Thyroid gland (tissue), 4 donors: ENCODE results near the gene ZMIZ1. TPM values are rescaled to one million over a fixed set of nuclear protein-coding genes. Genes with fewer than 3 reads are reported as not detected.
A peak's percentile ranks its signal among the peaks of the same experiment; 100 is the strongest.

Experiments used
- DNase-seq, 2 donors: peaks; one replicate each; pipeline ENCODE4 v3.0.0-alpha.2; 2019
- H3K27ac ChIP-seq, 3 donors: fragments of 200-600 bp; sonication (generic); 1 replicate in 2 of 3; 2 replicates in 1 of 3; pipeline ENCODE4 v1.5.1; 2016 to 2019; ENCODE audit warnings: mild to moderate bottlenecking in 1 of 3, moderate library complexity in 1 of 3
- H3K27me3 ChIP-seq: fragments of 200-600 bp; sonication (generic); one replicate; pipeline ENCODE4 v1.5.1; 2019
- H3K36me3 ChIP-seq, 2 donors: fragments of 200-600 bp; sonication (generic); one replicate each; pipeline ENCODE4 v1.5.1; 2016 to 2019
- H3K4me1 ChIP-seq, 2 donors: fragments of 200-600 bp; sonication (generic); one replicate each; pipeline ENCODE4 v1.5.1; 2017 to 2019
- H3K4me3 ChIP-seq, 3 donors: fragments of 200-600 bp; sonication (generic); replicated peaks in 1 of 3; 1 replicate in 2 of 3; 2 replicates in 1 of 3; pipeline ENCODE4 v1.5.1; 2016; ENCODE audit warnings: mild to moderate bottlenecking in 1 of 3
- H3K9me3 ChIP-seq: fragments of 200-600 bp; sonication (generic); one replicate; pipeline ENCODE4 v1.5.1; 2017
- POLR2A ChIP-seq, 2 donors: fragments of 450-650 bp; IDR thresholded peaks; one replicate each; pipeline ENCODE4 v1.6.1; 2017; ENCODE audit warnings: antibody characterized with exemption in 2 of 2, mild to moderate bottlenecking in 2 of 2, moderate library complexity in 1 of 2
- WGBS, 2 donors: methylation state at CpG; one replicate each; pipeline ENCODE4 v1.1.5; 2017; 5-methylcytosine and 5-hydroxymethylcytosine counted together
- intact Hi-C: fragments of 100-400 bp; cut with DNase I; formaldehyde crosslinking; loops from one replicate; pipeline ENCODE4 v1.15.1; 2023
- total RNA-seq, 4 donors: library from RNA; depleted of rRNA; stranded (reverse); fragments of >200 nt; gene quantifications; one replicate each; pipeline ENCODE4 v1.2.3, GENCODE V29; 2016
- TF ChIP-seq, protein P1 (sequence below), 6 experiments: fragments of 200-600 bp in 3 of 6; fragments of 450-650 bp in 3 of 6; sonication (generic) in 3 of 6; IDR thresholded peaks; one replicate each; pipeline ENCODE4 v1.5.1; 2016 to 2019; ENCODE audit warnings: antibody characterized with exemption in 6 of 6, mild to moderate bottlenecking in 2 of 6, inconsistent platforms in 1 of 6, moderate library complexity in 1 of 6

Gene ZMIZ1
- total RNA-seq, 4 donors from 2014 or later, result 59.9 to 128 (median 94.4) TPM

DNA sequence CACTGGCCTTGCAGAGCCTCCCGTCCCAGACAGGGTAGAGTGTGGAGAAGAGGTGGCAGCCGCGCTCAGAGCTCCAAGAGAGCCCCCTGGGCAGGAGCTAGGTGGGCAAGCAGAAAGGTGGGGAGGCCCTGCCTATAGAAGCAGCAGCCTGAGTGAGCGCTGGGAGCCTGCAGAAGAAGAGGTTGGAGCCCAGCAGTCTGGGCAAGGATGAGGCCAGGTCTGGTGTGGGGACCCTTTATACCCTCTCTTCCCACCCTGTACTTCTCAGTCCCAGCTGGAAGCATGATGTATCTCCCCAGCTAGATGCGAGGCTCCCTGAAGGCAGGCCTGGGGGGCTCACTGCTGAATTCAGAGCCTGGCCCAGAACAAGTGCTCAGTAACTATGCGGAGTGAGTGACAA is 44.5 kb upstream of the ZMIZ1 start:
- Histone ChIP-seq H3K4me1 (peaks cover 4 to 11% of the 10 kb centered on the region in 2 donors), H3K36me3 (no peaks in the 10 kb centered on the region), H3K27me3 (no peaks in the 10 kb centered on the region), H3K27ac (no peak overlapping the region), H3K4me3 (no peak overlapping the region), H3K9me3 (no peaks in the 10 kb centered on the region)
- intact Hi-C loops, result no loop called here
- no peak for DNase-seq
- TF ChIP-seq, protein P1, sequence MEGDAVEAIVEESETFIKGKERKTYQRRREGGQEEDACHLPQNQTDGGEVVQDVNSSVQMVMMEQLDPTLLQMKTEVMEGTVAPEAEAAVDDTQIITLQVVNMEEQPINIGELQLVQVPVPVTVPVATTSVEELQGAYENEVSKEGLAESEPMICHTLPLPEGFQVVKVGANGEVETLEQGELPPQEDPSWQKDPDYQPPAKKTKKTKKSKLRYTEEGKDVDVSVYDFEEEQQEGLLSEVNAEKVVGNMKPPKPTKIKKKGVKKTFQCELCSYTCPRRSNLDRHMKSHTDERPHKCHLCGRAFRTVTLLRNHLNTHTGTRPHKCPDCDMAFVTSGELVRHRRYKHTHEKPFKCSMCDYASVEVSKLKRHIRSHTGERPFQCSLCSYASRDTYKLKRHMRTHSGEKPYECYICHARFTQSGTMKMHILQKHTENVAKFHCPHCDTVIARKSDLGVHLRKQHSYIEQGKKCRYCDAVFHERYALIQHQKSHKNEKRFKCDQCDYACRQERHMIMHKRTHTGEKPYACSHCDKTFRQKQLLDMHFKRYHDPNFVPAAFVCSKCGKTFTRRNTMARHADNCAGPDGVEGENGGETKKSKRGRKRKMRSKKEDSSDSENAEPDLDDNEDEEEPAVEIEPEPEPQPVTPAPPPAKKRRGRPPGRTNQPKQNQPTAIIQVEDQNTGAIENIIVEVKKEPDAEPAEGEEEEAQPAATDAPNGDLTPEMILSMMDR (IDR thresholded peaks at IDR 0.05), result no peak
- no peak for TF ChIP-seq POLR2A (IDR thresholded peaks at IDR 0.05)
- 98 to 99% methylated on average over 6 of the region's 6 CpGs for WGBS, 2 donors

DNA sequence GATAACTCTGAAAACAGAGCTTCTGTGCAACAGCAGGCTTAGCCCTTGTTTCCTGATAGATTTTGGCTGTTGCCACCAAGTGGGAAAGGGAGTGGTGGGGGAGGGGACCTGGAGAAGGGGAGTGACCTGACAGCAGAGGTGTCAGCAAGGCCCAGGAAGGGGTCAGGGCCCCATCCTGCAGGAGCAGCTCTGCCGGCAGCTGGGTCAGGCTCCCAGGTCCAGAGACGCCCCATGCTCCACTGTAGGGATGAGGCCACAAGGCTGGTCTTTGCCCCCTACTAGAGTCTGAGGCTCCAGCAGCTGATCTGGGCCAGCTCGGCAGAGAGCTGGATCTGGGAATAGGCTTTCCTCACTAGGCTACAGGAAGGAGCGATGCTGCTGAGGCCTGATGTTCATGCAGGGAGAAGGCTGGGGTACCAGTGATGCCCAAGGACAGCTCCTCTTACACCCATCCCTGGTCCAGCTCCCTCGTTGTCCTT is 44.0 kb upstream of the ZMIZ1 start:
- H3K4me3 ChIP-seq, result no peak overlapping the region
- H3K36me3 ChIP-seq, result no peaks in the 10 kb centered on the region
- no peaks in the 10 kb centered on the region for H3K27me3 ChIP-seq
- DNase-seq, result no peak
- intact Hi-C loops, result no loop called here
- no peak overlapping the region for H3K27ac ChIP-seq
- H3K4me1 ChIP-seq, result peaks cover 4 to 11% of the 10 kb centered on the region in 2 donors
- H3K9me3 ChIP-seq, result no peaks in the 10 kb centered on the region
- 83 to 88% methylated on average over 4 of the region's 5 CpGs for WGBS, 2 donors
- no peak for TF ChIP-seq POLR2A (IDR thresholded peaks at IDR 0.05)
- TF ChIP-seq, protein P1 (IDR thresholded peaks at IDR 0.05), result no peak

DNA sequence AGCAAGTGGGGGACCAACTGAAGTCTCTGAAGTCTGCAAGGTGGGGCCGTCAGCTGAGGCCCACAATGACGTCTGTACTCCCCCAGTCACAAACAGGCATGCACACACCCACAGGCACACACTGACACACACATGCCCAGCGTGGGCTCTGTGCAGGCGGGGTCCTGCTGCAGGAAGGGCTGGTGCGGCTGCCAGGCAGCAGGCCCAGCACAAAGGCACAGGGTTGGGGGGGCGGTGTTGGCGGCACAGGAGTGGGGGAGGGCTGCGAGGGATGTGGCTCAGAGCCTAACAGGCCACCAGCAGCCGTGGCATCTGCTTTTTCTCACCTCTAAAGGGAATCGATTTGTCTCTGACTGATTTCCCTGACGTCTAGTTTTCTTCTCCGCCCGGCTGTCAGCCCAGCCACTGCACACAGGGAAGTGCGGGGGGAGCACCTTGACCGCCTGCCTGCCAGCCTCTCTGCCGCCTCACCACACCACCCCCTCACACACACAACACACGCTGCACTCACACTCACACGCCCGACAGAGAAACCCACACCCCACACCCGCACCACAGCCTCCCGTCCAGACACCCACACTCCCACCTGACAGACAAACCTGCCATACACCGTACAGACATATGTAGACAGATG is 43.5 kb upstream of the ZMIZ1 start:
- peak in 1 of 2 donors; percentile 1 for DNase-seq
- Histone ChIP-seq H3K27me3 (no peaks in the 10 kb centered on the region), H3K27ac (no peak overlapping the region), H3K9me3 (no peaks in the 10 kb centered on the region), H3K4me1 (peaks cover 4 to 11% of the 10 kb centered on the region in 2 donors), H3K36me3 (no peaks in the 10 kb centered on the region), H3K4me3 (no peak overlapping the region)
- 77 to 80% methylated on average over 16 to 22 of the region's 22 CpGs for WGBS, 2 donors
- TF ChIP-seq POLR2A (IDR thresholded peaks at IDR 0.05), result no peak
- TF ChIP-seq, protein P1 (IDR thresholded peaks at IDR 0.05), result no peak
- intact Hi-C loops, result no loop called here

DNA sequence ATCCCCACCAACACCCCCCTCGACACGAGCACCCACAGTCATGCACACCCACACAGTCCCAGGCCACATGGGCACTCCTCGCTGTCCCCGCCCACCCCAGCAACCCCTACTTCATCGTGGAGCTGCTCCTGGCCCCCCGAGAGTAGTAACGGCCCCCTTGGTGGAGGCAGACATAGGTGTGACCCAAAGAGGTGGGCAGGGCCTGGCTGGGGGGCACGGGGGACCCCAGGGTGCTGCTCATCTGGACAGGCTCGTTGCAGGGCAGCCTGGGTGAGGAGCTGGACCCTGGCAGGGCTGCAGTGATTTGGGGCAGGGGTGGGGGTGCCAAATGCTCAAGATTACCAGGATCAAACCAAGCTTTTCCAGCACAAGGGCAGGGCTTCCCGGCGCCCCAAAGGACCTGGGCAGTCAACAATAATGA is 42.4 kb upstream of the ZMIZ1 start:
- intact Hi-C loops, result no loop called here
- TF ChIP-seq, protein P1 (IDR thresholded peaks at IDR 0.05), result no peak
- no peak for TF ChIP-seq POLR2A (IDR thresholded peaks at IDR 0.05)
- no peaks in the 10 kb centered on the region for H3K9me3 ChIP-seq
- H3K27ac ChIP-seq, result no peak overlapping the region
- 85 to 91% methylated on average over 10 to 11 of the region's 11 CpGs for WGBS, 2 donors
- no peak for DNase-seq
- H3K27me3 ChIP-seq, result no peaks in the 10 kb centered on the region
- H3K4me3 ChIP-seq, result no peak overlapping the region
- peaks cover 4 to 11% of the 10 kb centered on the region in 2 donors for H3K4me1 ChIP-seq
- H3K36me3 ChIP-seq, result no peaks in the 10 kb centered on the region

DNA sequence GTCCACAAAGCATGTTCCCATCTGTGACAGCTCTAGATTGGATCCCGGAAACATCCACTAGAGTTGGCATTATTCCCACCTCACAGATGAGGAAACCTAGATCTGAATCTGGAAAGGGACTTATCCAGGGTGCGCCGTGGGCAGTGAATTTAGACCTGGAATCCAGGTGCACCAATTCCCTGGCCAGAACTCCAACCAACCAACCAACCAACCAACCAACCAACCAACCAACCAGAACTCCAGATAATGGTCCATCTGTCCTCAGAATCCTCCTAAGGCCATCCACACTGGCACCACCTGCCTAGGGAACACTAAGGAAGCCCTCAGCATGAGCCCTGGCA is 42.0 kb upstream of the ZMIZ1 start:
- no peaks in the 10 kb centered on the region for H3K9me3 ChIP-seq
- no peaks in the 10 kb centered on the region for H3K36me3 ChIP-seq
- peaks cover 4 to 11% of the 10 kb centered on the region in 2 donors for H3K4me1 ChIP-seq
- intact Hi-C loops, result no loop called here
- WGBS, 2 donors, result 100% methylated on average over 3 of the region's 3 CpGs
- H3K4me3 ChIP-seq, result no peak overlapping the region
- no peak overlapping the region for H3K27ac ChIP-seq
- no peak for TF ChIP-seq POLR2A (IDR thresholded peaks at IDR 0.05)
- TF ChIP-seq, protein P1 (IDR thresholded peaks at IDR 0.05), result no peak
- no peaks in the 10 kb centered on the region for H3K27me3 ChIP-seq
- no peak for DNase-seq
